ENCODE results near the gene ATF7. TPM values are rescaled to one million over a fixed set of nuclear protein-coding genes. Genes with fewer than 3 reads are reported as not detected.

Gene ATF7
- total RNA-seq, 1 donor from 2014 or later = 62.5 TPM

- intact Hi-C loops (cut with DNase I) = no loop called here
- ATAC-seq (no peak), DNase-seq (ENCODE audit: low spot score) (no peak)
Measured at GRCh38 chr12:53498235-53498630, 127.9 kb downstream of the ATF7 start.

GRCh38 chr12:53497461-53497860 is 128.7 kb downstream of the ATF7 start:
- ATAC-seq (no peak), DNase-seq (ENCODE audit: low spot score) (peak; percentile 54)
- intact Hi-C loops (cut with DNase I) = no loop called here

GRCh38 chr12:53496752-53497032 is 129.5 kb downstream of the ATF7 start:
- no peak for ATAC-seq
- no peak for DNase-seq (ENCODE audit: low spot score)
- intact Hi-C loops (cut with DNase I) = no loop called here

DNA sequence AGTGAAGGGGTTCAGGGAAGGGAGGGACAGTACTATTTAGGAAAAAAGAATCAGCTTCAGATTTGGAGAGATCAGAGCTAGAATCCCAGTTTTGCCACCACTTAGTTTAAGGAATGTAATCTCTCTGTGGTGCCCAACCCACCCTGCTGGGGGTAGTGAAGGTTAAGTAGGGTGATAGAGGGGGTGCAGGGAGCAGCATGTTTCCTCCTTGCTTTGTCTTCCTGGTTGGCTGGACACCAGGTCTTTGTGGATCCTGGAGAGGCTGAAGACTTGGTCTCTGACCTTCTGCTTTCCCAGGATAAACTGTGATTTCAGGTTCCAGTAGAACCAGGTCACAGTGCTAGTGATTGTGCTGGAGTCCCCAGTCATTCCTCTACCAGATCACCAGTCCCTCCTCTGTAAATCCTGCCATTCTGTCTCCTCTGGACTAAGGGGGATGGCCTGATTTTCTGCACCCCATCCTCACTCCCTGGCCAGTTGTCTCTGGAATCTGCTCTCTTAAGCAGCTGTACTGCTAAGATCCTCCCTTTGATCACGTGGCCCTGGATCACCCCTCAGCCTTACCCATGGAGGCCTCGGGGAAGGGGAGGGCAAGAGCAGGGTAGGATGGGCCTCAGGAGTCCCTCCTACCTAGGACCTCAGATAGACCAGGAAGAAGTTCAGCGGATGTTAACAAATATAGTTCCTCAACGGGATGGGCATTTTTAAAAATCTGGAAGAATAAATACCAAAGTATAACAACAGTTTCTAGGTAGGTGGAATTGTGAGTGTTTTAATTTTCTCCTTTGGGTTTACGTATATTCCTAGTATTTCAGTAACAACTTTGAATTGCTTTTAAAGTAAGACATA is 130.1 kb downstream of the ATF7 start:
- peak; percentile 35 for ATAC-seq

DNA sequence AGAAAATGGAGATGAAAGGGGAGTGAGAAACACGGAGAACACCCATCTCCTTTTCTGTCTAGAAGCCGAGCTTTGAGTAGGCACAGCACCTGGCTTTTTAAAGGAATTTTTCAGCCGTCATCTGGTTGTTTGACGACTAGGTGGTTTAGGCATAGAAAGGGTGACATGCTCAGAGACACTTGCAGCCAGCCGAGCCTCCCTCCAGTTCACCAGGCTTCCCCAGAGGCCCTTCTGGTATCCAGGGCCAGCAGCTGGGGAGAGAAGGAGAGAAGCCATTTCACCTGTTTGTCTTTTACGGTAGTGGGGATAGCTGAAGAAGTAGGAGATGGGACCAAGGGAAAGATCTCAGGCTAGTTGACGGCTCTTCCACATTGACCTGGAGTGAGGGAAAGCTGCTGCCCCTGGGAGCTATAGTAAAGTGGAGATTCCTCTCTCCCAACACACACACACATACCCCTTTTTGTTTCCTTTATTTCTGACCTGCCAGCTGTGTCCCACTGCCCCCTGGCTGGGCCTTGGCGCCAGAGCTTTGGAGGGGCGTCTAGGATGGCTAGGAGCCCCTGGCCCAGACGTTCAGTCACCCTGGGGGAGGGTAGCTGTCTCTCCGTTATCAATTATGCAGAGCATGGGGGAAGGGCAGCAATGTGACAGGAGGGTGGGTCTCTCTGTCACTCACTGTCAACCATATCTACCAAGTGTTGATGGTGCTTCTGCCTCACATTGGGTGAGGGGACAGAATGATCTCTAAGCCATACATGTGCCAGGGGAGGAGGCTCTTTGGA is 132.4 kb downstream of the ATF7 start:
- intact Hi-C loops (cut with DNase I) = no loop called here
- peak; percentile 54 for DNase-seq (ENCODE audit: low spot score)
- ATAC-seq = no peak

More for the DNA sequence above, 130.1 kb downstream of the ATF7 start:
- intact Hi-C loops (cut with DNase I) = no loop called here
- DNase-seq (ENCODE audit: low spot score) = peak; percentile 82

DNA sequence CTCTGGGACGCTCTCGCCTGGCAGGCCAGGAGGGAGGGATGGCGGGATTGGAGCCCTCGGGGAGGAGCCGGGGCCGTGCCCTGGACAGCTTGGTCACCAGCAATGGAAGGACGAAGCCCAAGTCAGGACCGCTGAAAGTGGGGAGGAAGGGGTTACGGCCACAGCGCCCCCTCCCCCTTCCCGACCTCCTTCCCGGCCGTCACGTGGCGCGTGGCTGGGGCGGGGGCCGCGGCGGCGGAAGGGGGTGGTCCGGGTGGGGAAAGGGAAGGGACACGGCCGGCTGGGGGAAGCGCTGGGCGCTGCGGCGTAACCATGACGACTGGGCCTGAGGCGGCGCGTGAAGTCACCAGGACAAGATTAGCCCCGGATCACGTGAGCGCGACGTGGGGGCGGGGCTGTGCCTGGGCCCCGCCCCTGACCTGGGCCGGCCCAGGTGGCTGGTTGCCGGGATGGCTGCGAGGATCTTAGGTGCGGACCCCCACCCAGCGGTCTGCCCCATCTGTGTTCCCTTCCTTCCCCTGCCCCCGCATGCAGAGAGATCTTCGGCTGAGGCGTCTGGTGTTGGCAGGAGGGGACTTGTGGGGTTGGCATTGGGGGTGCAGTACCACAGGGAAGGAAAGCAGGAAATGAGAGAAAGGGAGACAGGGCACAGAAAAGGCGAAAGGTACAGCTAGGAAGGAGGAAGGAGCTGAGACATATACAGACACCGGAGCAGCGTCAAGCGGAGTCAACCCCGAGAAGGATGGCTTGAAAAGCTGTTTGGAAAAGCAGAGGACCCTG is 133.2 kb downstream of the ATF7 start:
- DNase-seq (ENCODE audit: low spot score) = peak; percentile 97
- ATAC-seq = peak; percentile 95
- intact Hi-C loops (cut with DNase I) = no loop called here

DNA sequence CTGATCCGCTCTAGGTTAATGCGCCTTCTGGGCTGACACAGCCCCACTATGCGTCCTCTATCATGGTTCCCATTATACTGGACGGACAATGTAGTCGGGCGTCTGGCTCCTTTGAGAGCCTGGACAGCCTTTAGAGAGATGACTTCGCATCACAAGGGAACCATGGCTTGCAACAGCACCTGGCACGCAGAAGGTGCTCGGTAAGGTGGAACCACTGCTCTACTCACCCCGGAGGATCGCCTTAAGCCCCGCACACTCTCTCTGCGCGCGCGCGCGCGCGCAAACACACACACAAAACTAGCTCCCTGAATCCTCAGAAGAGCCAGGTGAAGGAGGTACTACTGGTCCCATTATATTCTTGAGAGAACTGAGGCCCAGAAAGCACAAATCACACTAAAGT is 134.0 kb downstream of the ATF7 start:
- intact Hi-C loops (cut with DNase I) = no loop called here
- DNase-seq (ENCODE audit: low spot score) = peak; percentile 57

DNA sequence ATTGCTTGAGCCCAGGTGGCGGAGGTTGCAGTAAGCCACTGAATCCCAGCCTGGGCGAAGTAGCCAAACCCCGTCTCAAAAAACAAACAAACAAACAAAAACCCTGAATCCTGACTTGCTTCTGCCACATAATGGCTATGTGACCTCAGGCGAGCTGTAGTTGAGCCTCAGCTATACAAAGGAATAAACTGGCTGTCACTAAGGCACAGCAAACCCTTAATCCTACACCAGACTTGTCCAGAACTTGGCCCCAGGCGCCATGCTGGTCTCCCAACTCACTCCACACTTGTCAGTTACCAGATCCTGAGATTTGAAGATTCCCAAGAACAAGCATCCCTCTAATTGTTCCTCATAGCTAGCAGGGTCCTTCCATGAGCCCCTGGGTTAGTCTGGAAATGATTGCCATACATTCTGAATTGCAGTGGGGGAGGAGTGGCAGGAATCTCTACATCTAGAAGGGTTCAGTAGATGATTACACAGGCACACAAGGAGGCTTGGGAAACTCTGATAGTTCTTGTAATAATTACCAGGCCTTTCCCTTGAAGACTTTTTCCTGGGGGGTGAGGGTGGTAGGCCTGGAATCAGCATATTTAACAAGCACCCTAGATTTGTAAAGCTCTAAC is 136.8 kb downstream of the ATF7 start:
- ATAC-seq (no peak), DNase-seq (ENCODE audit: low spot score) (peak; percentile 30)
- intact Hi-C loops (cut with DNase I) = no loop called here

More for the DNA sequence above, 134.0 kb downstream of the ATF7 start:
- ATAC-seq = no peak

- DNase-seq (ENCODE audit: low spot score) = peak; percentile 50
- intact Hi-C loops (cut with DNase I) = no loop called here
- ATAC-seq = no peak
Measured at GRCh38 chr12:53486736-53487487, 139.3 kb downstream of the ATF7 start.

- DNase-seq (ENCODE audit: low spot score) = peak; percentile 57
- no peak for ATAC-seq
- intact Hi-C loops (cut with DNase I) = no loop called here
Measured at GRCh38 chr12:53485955-53486735, 140.0 kb downstream of the ATF7 start.

DNA sequence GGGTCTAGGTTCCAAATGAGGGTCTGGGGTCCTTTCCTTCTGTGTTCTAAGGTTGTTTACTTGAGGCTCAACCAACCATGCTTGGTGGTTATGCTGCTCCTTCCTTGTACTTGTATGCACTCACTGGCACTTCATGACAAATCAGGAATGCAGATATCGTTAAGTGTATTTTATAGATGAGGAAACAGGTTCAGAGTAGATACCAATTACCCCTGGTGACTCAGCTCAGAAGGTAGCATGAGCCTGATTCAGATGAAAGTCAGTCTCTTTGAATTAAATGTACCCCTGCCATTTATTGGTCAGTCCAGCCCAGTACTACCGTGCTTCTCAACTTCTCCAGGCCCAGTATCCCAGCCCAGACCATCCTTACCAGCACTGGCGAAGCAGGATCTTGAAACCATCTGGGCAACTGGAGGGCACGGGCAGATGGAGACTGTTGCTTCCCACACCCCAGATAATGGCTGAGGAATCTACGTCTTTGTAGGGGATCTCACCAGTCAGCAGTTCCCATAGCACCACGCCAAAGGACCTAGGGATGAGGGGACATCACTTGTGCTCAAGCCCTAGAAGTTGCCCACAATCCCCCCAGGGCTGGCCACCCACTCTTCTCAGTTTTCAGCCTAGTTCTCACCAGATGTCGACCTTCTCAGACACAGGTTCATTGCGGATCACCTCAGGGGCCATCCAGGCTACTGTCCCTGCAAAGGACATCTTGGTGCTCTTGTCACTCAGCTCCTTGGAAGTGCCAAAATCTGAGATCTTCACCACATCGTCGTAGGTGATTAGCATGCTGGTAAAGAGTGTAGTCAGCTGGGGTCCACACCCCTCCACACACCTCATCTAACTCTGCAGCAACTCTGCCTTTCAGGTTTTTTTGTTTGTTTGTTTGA is 141.3 kb downstream of the ATF7 start:
- intact Hi-C loops (cut with DNase I) = no loop called here
- ATAC-seq (no peak), DNase-seq (ENCODE audit: low spot score) (peak; percentile 46)

DNA sequence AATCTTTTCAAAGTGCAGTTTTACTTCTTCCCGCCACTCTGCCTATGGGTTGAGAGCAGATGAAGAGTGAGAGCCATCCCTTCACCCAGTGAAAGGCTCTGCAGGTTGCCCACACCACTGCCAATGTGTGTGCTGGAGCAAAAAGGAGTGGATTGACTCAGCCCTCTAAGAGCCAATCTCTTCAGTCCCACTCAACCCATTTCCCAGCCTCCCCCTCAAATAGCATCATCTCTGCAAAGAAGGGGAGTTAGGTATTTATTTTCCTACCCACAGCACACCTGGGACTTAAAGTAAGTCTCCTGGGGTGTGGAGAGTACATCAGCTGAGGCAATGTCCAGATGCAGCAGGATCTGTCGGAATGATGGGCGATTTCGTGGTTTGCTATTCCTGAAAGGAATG is 142.2 kb downstream of the ATF7 start:
- intact Hi-C loops (cut with DNase I) = no loop called here
- ATAC-seq = no peak
- DNase-seq (ENCODE audit: low spot score) = peak; percentile 37

DNA sequence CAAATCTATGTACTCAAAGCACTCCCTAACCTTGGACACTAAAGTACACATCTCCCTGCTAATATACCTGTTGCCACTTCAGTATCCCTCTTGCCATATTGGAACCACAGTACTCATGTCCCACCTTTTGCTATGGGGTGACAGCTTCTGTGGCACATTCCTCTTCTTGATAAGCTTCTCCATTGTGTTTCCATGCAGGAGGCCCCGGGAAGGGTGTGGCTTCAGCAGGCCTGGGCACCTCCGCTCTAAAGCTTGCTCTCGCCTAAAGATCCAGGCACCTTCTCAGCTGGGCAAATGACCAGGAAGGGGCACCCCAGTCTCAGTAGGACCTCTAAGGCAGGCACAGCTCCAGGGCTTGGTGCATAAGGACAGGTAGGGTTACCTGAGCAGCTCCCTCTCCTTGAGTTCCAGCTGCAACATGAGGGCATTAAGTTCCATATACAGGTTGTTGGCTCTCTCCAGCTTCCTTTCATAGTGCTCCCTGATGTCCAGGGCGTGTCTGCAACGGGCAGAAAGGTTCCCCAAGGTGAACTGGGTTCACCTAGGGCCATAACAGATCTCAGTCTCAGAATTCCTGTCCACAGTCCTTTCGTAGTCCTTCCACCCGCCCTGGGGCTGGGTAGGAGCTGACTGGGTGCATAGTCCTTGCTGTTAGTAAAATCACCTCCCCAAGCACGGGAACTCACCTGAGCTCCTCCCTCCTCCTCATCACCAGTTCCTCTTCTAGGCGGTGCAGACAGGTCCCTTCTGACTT is 142.8 kb downstream of the ATF7 start:
- peak; percentile 45 for DNase-seq (ENCODE audit: low spot score)
- intact Hi-C loops (cut with DNase I) = no loop called here
- ATAC-seq = no peak

DNA sequence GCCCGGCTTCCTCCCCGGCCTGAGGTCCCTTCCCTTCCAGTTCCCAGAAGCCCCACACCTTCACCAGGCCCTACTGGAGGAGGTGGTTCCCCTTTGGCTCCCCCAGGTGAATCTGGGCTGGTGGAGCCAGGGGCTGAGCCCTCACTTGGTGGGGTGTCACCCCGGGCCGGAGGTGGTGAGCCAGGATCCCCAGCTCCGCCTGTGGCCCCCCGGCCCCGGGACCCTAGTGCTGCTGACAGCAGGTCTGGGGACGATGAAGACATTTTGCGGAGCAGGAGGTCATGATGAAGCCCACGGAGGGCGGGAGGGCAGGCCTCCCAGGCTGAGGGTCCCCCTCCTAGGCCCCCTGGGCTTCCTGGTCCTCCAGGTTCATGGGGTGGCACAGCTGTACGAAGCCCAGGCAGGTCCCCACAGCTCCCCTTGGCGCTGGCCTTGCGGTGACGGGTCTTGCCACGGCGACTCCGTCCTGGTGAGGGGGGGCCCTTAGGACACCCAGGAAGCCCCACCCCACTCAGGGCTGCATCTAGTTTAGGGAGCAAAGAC is 143.5 kb downstream of the ATF7 start:
- ATAC-seq (peak; percentile 21), DNase-seq (ENCODE audit: low spot score) (peak; percentile 61)
- intact Hi-C loops (cut with DNase I) = no loop called here

DNA sequence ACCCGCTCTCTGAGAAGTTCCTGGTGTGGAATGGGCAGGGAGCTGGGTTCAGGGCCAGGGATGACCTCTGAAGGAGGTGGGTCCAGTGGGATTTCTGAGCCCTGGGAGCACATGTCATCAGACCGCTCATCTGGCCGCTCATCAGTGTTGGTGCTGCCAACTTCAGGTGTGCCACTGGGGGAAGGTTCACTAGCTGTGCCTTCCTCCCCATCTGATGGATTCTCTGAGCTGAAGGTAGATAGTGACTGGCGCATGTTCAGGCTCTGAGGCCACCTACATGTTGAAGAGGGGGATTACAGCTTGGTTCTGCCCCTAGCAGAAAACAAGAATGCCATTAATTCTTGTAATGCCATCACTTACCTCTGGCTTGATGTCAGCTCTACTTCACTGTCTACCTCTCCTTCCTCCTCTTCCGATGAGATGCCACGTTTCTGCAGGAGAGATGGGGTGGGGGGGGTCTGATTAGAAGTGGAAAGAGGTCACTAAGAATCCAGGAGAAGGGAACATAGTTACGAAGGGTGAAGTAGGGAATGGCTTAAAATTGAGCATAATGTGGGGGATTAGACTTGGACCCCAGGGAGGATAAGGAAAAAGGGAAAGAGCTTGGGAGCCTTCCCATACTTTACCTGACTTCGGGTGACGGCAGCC is 144.1 kb downstream of the ATF7 start:
- no peak for ATAC-seq
- peak; percentile 45 for DNase-seq (ENCODE audit: low spot score)
- intact Hi-C loops (cut with DNase I) = no loop called here
